PFSK-1 (cell line): Measurements from ENCODE around the gene SYNDIG1L.

Experiments
- FOXP2 ChIP-seq: optimal IDR thresholded peaks from 2 replicates; pipeline ENCODE3; 2011; ENCODE audit warnings: borderline replicate concordance, control low read depth, inconsistent platforms; ENCODE audit not compliant: insufficient read depth; ENCODE audit errors: extremely low read length, extremely low read depth
- POLR2AphosphoS5 ChIP-seq: IDR thresholded peaks from 2 replicates; pipeline ENCODE4 v1.6.1; 2012; ENCODE audit warnings: low read depth, mild to moderate bottlenecking, control low read depth, low read length, moderate library complexity
- SIN3A ChIP-seq: IDR thresholded peaks from 2 replicates; pipeline ENCODE4 v1.6.1; 2012; ENCODE audit warnings: mild to moderate bottlenecking, low read length, moderate library complexity, borderline replicate concordance; ENCODE audit not compliant: insufficient read depth
- TAF1 ChIP-seq: IDR thresholded peaks from 2 replicates; pipeline ENCODE4 v1.6.1; 2012; ENCODE audit warnings: low read length, control low read depth, borderline replicate concordance; ENCODE audit not compliant: insufficient read depth
- TF ChIP-seq, protein P1 (sequence below), 2 experiments: IDR thresholded peaks; 2 replicates each; pipeline versions ENCODE4 v1.6.1 to v1.8.0; 2011 to 2012; ENCODE audit warnings: low read depth in 2 of 2, low read length in 2 of 2, control low read depth in 1 of 2, inconsistent platforms in 1 of 2, mild to moderate bottlenecking in 1 of 2, moderate library complexity in 1 of 2; ENCODE audit not compliant: insufficient read depth in 1 of 2

The SYNDIG1L gene

DNA sequence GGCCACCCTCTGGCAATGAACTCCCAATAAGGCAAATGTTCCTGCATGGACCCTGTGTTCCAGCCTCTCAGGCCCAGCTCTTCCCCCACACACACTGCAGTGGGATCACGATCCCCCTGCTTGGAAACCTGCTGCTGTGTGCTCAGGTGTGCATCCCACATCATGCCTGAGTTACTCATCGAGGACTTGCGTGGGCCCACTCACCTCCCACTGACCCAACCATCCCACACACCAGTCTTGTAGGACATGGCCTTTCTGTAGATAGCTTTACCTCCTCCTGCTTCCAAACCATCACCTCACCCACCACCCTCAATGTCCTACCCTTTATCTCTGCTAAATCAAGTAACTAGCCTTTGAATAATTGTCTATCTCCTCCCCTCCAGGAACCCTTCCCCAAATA lies 42.5 kb upstream of the SYNDIG1L start:
- TF ChIP-seq SIN3A, result no peak
- TF ChIP-seq TAF1, result no peak
- TF ChIP-seq POLR2AphosphoS5, result no peak
- no peak for TF ChIP-seq FOXP2
- TF ChIP-seq, protein P1, sequence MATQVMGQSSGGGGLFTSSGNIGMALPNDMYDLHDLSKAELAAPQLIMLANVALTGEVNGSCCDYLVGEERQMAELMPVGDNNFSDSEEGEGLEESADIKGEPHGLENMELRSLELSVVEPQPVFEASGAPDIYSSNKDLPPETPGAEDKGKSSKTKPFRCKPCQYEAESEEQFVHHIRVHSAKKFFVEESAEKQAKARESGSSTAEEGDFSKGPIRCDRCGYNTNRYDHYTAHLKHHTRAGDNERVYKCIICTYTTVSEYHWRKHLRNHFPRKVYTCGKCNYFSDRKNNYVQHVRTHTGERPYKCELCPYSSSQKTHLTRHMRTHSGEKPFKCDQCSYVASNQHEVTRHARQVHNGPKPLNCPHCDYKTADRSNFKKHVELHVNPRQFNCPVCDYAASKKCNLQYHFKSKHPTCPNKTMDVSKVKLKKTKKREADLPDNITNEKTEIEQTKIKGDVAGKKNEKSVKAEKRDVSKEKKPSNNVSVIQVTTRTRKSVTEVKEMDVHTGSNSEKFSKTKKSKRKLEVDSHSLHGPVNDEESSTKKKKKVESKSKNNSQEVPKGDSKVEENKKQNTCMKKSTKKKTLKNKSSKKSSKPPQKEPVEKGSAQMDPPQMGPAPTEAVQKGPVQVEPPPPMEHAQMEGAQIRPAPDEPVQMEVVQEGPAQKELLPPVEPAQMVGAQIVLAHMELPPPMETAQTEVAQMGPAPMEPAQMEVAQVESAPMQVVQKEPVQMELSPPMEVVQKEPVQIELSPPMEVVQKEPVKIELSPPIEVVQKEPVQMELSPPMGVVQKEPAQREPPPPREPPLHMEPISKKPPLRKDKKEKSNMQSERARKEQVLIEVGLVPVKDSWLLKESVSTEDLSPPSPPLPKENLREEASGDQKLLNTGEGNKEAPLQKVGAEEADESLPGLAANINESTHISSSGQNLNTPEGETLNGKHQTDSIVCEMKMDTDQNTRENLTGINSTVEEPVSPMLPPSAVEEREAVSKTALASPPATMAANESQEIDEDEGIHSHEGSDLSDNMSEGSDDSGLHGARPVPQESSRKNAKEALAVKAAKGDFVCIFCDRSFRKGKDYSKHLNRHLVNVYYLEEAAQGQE (IDR thresholded peaks at IDR 0.05; ENCODE audit: insufficient read depth in 1 of 2, low read depth in 2 of 2, low read length in 2 of 2), result no peak

DNA sequence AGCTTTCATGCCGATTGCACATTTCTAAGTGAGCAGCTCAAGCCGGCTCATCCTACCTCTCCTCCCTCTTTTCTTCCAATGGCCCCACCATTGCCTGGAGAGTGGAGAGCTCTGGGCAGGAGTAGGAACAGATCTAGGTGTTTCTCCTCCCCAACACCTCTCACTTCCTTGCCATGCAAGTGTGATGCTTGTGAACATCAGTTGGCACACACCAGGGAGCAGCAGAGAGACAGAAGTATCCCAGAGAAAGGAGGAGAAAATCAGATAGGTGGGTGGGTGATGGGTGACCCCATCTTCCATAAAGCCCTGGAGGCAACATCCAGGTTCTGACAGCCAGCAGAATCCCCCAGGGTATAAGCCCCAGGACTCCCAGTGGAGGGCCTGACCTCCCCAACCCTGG lies 39.3 kb upstream of the SYNDIG1L start:
- TF ChIP-seq, protein P1 (IDR thresholded peaks at IDR 0.05; ENCODE audit: insufficient read depth in 1 of 2, low read depth in 2 of 2, low read length in 2 of 2), result no peak
- TF ChIP-seq FOXP2, result no peak
- TF ChIP-seq SIN3A, result no peak
- TF ChIP-seq TAF1, result no peak
- TF ChIP-seq POLR2AphosphoS5, result no peak

DNA sequence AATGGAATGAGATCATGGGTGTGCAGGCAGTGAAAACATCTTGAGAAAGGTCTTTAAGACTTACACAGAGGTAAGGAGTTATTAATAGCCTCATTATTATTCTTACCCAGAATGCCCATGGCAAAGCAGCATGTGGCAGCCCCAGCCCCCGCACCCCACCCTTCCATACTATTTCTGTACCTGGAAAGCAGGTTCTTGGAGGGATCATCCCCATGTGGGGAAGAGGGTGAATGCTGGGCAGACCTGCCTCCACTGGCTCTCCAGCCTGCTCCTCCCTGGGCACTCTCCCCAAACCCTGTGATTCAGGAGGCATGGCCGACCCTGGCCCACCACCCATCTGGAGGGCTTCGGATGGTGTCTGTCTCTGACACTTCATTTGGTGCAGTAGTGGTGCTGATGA lies 38.8 kb upstream of the SYNDIG1L start:
- TF ChIP-seq TAF1, result no peak
- TF ChIP-seq SIN3A, result no peak
- no peak for TF ChIP-seq POLR2AphosphoS5
- TF ChIP-seq FOXP2, result no peak
- TF ChIP-seq, protein P1 (IDR thresholded peaks at IDR 0.05; ENCODE audit: insufficient read depth in 1 of 2, low read depth in 2 of 2, low read length in 2 of 2), result no peak

DNA sequence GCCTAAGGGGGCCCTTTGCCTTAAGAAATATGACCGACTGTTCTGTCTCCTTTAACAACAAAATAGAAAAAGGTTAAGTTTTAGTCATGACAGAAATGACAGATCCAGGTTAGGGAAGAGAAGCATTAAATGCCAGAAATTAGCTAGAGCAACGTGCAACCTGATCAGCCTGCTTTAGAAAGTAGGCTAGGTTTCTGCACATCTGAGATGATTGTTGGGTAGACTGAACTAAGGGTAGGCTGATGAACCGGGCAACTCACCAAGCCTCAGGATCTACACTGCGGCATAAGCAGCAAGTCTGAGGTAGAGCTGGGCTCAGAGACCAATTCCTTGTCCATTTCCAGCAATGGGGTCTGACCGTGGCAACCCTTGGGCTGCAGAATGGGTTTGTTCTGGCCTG lies 37.7 kb upstream of the SYNDIG1L start:
- TF ChIP-seq POLR2AphosphoS5 (no peak), FOXP2 (no peak), SIN3A (no peak), TAF1 (no peak)

DNA sequence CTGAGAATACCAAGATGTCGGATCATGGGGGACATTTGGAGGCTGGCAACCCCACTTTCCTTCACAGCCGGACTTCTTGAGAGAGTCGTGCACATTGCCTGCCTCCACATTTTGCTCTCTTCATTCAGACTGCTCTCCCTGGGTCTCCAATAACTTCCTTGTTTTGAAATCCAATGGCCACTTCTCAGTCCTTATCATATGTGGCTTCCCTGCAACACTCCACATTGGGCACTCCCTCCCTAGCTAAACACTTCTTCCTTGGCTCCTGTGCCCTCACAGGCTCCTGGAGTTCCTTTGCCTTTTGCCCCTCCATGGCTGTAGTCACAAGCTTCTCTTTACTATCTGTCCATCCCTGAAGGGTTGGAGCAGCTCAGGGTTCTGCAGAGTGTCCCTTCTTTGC lies 37.0 kb upstream of the SYNDIG1L start:
- no peak for TF ChIP-seq SIN3A
- TF ChIP-seq TAF1, result no peak
- no peak for TF ChIP-seq FOXP2
- no peak for TF ChIP-seq POLR2AphosphoS5
- TF ChIP-seq, protein P1 (IDR thresholded peaks at IDR 0.05; ENCODE audit: insufficient read depth in 1 of 2, low read depth in 2 of 2, low read length in 2 of 2), result no peak
